GM23338 (cell line): Measurements from ENCODE around the gene ADGRB3. TPM values are rescaled to one million over a fixed set of nuclear protein-coding genes. Genes with fewer than 3 reads are reported as not detected.

ENCODE experiments used
- ATAC-seq: fragments of 200-7000 bp; cut with Tn5 transposase; 3 replicates; pipeline ENCODE4 v1.9.1; 2020
- DNase-seq: peaks from one replicate; pipeline ENCODE4 v3.0.0-alpha.2; 2015; ENCODE audit warnings: low spot score
- H2AFZ ChIP-seq: fragments of 200-600 bp; sonication (generic); 2 replicates; pipeline ENCODE4 v1.8.0; 2016; ENCODE audit warnings: antibody characterized with exemption, mild to moderate bottlenecking, moderate library complexity
- H3F3A ChIP-seq: fragments of 200-600 bp; sonication (generic); replicated peaks from 2 replicates; pipeline ENCODE4 v1.8.0; 2017; ENCODE audit warnings: antibody characterized with exemption, mixed run types, low read depth
- H3K27ac ChIP-seq: fragments of 200-600 bp; sonication (generic); 2 replicates; pipeline ENCODE4 v1.6.1; 2016; ENCODE audit warnings: low read depth
- H3K27me3 ChIP-seq: fragments of 200-600 bp; sonication (generic); 2 replicates; pipeline ENCODE4 v1.8.0; 2016; ENCODE audit warnings: mild to moderate bottlenecking, mixed run types, moderate library complexity; ENCODE audit not compliant: insufficient read depth
- H3K36me3 ChIP-seq: fragments of 200-600 bp; sonication (generic); 2 replicates; pipeline ENCODE4 v1.8.0; 2016; ENCODE audit warnings: mild to moderate bottlenecking; ENCODE audit not compliant: insufficient read depth
- H3K4me1 ChIP-seq: fragments of 200-600 bp; sonication (generic); 2 replicates; pipeline ENCODE4 v1.8.0; 2016; ENCODE audit warnings: mild to moderate bottlenecking, moderate library complexity; ENCODE audit not compliant: insufficient read depth
- H3K4me2 ChIP-seq: fragments of 200-600 bp; sonication (generic); 2 replicates; pipeline ENCODE4 v1.7.1; 2017; ENCODE audit warnings: mixed run types
- H3K4me3 ChIP-seq: fragments of 200-600 bp; sonication (generic); 2 replicates; pipeline ENCODE4 v1.6.1; 2016; ENCODE audit warnings: mixed run types
- H3K79me2 ChIP-seq: fragments of 200-600 bp; sonication (generic); replicated peaks from 2 replicates; pipeline ENCODE4 v1.8.0; 2017; ENCODE audit warnings: mild to moderate bottlenecking; ENCODE audit not compliant: insufficient read depth
- H3K9me2 ChIP-seq: fragments of 200-600 bp; sonication (generic); 2 replicates; pipeline ENCODE4 v1.8.0; 2017; ENCODE audit not compliant: insufficient read depth
- H4K20me1 ChIP-seq: fragments of 200-600 bp; sonication (generic); replicated peaks from 2 replicates; pipeline ENCODE4 v1.8.0; 2017; ENCODE audit warnings: mild to moderate bottlenecking; ENCODE audit not compliant: insufficient read depth
- H3K27ac Mint-ChIP-seq: 2 replicates; pipeline ENCODE4 v1.8.0; 2020; ENCODE audit warnings: inconsistent platforms, mild to moderate bottlenecking, moderate library complexity, mixed read lengths
- H3K27me3 Mint-ChIP-seq: 3 replicates; pipeline ENCODE4 v1.8.0; 2022; ENCODE audit warnings: low read depth, mild to moderate bottlenecking, moderate library complexity, mixed read lengths, inconsistent platforms; ENCODE audit not compliant: insufficient read depth, poor library complexity
- H3K36me3 Mint-ChIP-seq: 3 replicates; pipeline ENCODE4 v1.8.0; 2021; ENCODE audit warnings: low read depth, mild to moderate bottlenecking, inconsistent platforms, moderate library complexity, mixed read lengths
- H3K4me1 Mint-ChIP-seq: 3 replicates; pipeline ENCODE4 v1.8.0; 2020; ENCODE audit warnings: mild to moderate bottlenecking, inconsistent platforms, mixed read lengths
- H3K4me3 Mint-ChIP-seq: 3 replicates; pipeline ENCODE4 v1.8.0; 2021; ENCODE audit warnings: moderate library complexity, mild to moderate bottlenecking, inconsistent platforms, mixed read lengths
- H3K9me3 Mint-ChIP-seq: 3 replicates; pipeline ENCODE4 v1.8.0; 2020; ENCODE audit warnings: moderate library complexity, mild to moderate bottlenecking, inconsistent platforms, mixed read lengths
- CREB1 ChIP-seq: fragments of 250-450 bp; sonication (Bioruptor Pico); IDR thresholded peaks from 2 replicates; pipeline ENCODE4 v1.5.0; 2020; ENCODE audit warnings: low read depth, mild to moderate bottlenecking, moderate library complexity
- EZH2 ChIP-seq: fragments of 200-600 bp; sonication (generic); IDR thresholded peaks from one replicate; pipeline ENCODE4 v1.8.0; 2017; ENCODE audit warnings: antibody characterized with exemption, mild to moderate bottlenecking, low read depth; ENCODE audit not compliant: unreplicated experiment
- EZH2phosphoT487 ChIP-seq: fragments of 200-600 bp; sonication (generic); IDR thresholded peaks from one replicate; pipeline ENCODE4 v1.8.1; 2018; ENCODE audit warnings: antibody characterized with exemption; ENCODE audit not compliant: unreplicated experiment
- JUNB ChIP-seq: IDR thresholded peaks from one replicate; pipeline ENCODE4 v1.6.1; 2016; ENCODE audit warnings: antibody characterized with exemption; ENCODE audit not compliant: unreplicated experiment
- NANOG ChIP-seq: IDR thresholded peaks from 2 replicates; pipeline ENCODE4 v1.6.1; 2016; ENCODE audit warnings: antibody characterized with exemption, borderline replicate concordance
- POLR2AphosphoS5 ChIP-seq: IDR thresholded peaks from 2 replicates; pipeline ENCODE4 v1.6.1; 2016; ENCODE audit warnings: antibody characterized with exemption, low read depth
- STAT1 ChIP-seq: IDR thresholded peaks from one replicate; pipeline ENCODE4 v1.6.1; 2016; ENCODE audit warnings: antibody characterized with exemption; ENCODE audit not compliant: unreplicated experiment
- ZNF114 ChIP-seq: fragments of 250-450 bp; sonication (Bioruptor Pico); IDR thresholded peaks from 2 replicates; pipeline ENCODE4 v1.5.0; 2020; ENCODE audit warnings: mild to moderate bottlenecking, moderate library complexity
- ZNF331 ChIP-seq: fragments of 250-450 bp; sonication (Bioruptor Pico); IDR thresholded peaks from 2 replicates; pipeline ENCODE4 v1.5.0; 2020; ENCODE audit warnings: low read depth, mild to moderate bottlenecking, moderate library complexity
- polyA plus RNA-seq: library from polyadenylated mRNA; unstranded; fragments of >200 nt; fragmentation: Nextera tagmentation; extraction: Ambion mirVana; gene quantifications from 2 replicates; pipeline ENCODE4 v1.2.1, GENCODE V29; 2016
- total RNA-seq: library from RNA; depleted of rRNA; stranded (reverse); fragments of >200 nt; shearing (Covaris generic); gene quantifications from 2 replicates; pipeline ENCODE4 v1.2.3, GENCODE V29; 2014
- TF ChIP-seq, protein P1 (sequence below), 2 experiments: fragments of 200-600 bp in 1 of 2; sonication (generic) in 1 of 2; conservative IDR thresholded peaks; 2 replicates each; pipeline versions ENCODE4 v1.5.1 to v1.6.1; 2016 to 2017; ENCODE audit warnings: antibody characterized with exemption in 2 of 2, low read depth in 2 of 2, mild to moderate bottlenecking in 2 of 2, moderate library complexity in 1 of 2
- TF ChIP-seq, protein P2 (sequence below): IDR thresholded peaks from 2 replicates; pipeline ENCODE4 v1.6.1; 2016; ENCODE audit warnings: antibody characterized with exemption
- TF ChIP-seq, protein P3 (sequence below): fragments of 250-450 bp; sonication (Bioruptor Pico); IDR thresholded peaks from 2 replicates; pipeline ENCODE4 v1.5.0; 2020; ENCODE audit warnings: mild to moderate bottlenecking, moderate library complexity

ADGRB3 gene
- total and polyA plus RNA-seq, 2 experiments from 2014 or later: 0.92 to 4.0 TPM

- no peaks in the 10 kb centered on the region for H4K20me1 ChIP-seq
- Mint-ChIP-seq H3K27ac (no peak overlapping the region), H3K9me3 (peaks cover 29% of the 10 kb centered on the region), H3K4me1 (no peaks in the 10 kb centered on the region), H3K4me3 (no peak overlapping the region), H3K27me3 (no peaks in the 10 kb centered on the region), H3K36me3 (peaks cover 22% of the 10 kb centered on the region)
- no peaks in the 10 kb centered on the region for H3K27me3 ChIP-seq
- no peak for TF ChIP-seq EZH2phosphoT487
- TF ChIP-seq STAT1: no peak
- no peaks in the 10 kb centered on the region for H3F3A ChIP-seq
- ATAC-seq (no peak), DNase-seq (no peak)
- H3K27ac ChIP-seq: no peak overlapping the region
- no peaks in the 10 kb centered on the region for H3K4me1 ChIP-seq
- peaks cover 4% of the 10 kb centered on the region; the same call in 1 of the 2 replicates for H3K9me2 ChIP-seq
- no peak overlapping the region for H3K4me2 ChIP-seq
- no peak overlapping the region for H3K4me3 ChIP-seq
- H3K36me3 ChIP-seq: peaks cover 8% of the 10 kb centered on the region; the same call in 1 of the 2 replicates
- H3K79me2 ChIP-seq: no peaks in the 10 kb centered on the region
- no peak overlapping the region for H2AFZ ChIP-seq
These were observed 233.6 kb downstream of the ADGRB3 start for GRCh38 chr6:68868646-68869045.

- no peak overlapping the region for H3K27ac Mint-ChIP-seq
- H3K4me1 Mint-ChIP-seq: no peaks in the 10 kb centered on the region
- peaks cover 1% of the 10 kb centered on the region for H3K9me3 Mint-ChIP-seq
- Histone ChIP-seq H3K79me2 (no peaks in the 10 kb centered on the region), H3K4me1 (no peaks in the 10 kb centered on the region), H3K9me2 (peaks cover 4% of the 10 kb centered on the region; the same call in 1 of the 2 replicates), H3K27me3 (no peaks in the 10 kb centered on the region), H4K20me1 (no peaks in the 10 kb centered on the region), H2AFZ (no peak overlapping the region), H3K27ac (no peak overlapping the region), H3K36me3 (0 out of 2 replicates have a peak, but pooled peaks cover 4% of the 10 kb centered on the region), H3K4me3 (no peak overlapping the region), H3K4me2 (no peak overlapping the region), H3F3A (no peaks in the 10 kb centered on the region)
- no peak for ATAC-seq
- TF ChIP-seq JUNB: no peak
- TF ChIP-seq POLR2AphosphoS5: no peak
- no peak for TF ChIP-seq CREB1
- TF ChIP-seq, protein P1, sequence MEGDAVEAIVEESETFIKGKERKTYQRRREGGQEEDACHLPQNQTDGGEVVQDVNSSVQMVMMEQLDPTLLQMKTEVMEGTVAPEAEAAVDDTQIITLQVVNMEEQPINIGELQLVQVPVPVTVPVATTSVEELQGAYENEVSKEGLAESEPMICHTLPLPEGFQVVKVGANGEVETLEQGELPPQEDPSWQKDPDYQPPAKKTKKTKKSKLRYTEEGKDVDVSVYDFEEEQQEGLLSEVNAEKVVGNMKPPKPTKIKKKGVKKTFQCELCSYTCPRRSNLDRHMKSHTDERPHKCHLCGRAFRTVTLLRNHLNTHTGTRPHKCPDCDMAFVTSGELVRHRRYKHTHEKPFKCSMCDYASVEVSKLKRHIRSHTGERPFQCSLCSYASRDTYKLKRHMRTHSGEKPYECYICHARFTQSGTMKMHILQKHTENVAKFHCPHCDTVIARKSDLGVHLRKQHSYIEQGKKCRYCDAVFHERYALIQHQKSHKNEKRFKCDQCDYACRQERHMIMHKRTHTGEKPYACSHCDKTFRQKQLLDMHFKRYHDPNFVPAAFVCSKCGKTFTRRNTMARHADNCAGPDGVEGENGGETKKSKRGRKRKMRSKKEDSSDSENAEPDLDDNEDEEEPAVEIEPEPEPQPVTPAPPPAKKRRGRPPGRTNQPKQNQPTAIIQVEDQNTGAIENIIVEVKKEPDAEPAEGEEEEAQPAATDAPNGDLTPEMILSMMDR (conservative IDR thresholded peaks at IDR 0.05; ENCODE audit: low read depth in 2 of 2): no peak
- TF ChIP-seq, protein P2, sequence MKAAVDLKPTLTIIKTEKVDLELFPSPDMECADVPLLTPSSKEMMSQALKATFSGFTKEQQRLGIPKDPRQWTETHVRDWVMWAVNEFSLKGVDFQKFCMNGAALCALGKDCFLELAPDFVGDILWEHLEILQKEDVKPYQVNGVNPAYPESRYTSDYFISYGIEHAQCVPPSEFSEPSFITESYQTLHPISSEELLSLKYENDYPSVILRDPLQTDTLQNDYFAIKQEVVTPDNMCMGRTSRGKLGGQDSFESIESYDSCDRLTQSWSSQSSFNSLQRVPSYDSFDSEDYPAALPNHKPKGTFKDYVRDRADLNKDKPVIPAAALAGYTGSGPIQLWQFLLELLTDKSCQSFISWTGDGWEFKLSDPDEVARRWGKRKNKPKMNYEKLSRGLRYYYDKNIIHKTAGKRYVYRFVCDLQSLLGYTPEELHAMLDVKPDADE: no peak
- TF ChIP-seq, protein P3, sequence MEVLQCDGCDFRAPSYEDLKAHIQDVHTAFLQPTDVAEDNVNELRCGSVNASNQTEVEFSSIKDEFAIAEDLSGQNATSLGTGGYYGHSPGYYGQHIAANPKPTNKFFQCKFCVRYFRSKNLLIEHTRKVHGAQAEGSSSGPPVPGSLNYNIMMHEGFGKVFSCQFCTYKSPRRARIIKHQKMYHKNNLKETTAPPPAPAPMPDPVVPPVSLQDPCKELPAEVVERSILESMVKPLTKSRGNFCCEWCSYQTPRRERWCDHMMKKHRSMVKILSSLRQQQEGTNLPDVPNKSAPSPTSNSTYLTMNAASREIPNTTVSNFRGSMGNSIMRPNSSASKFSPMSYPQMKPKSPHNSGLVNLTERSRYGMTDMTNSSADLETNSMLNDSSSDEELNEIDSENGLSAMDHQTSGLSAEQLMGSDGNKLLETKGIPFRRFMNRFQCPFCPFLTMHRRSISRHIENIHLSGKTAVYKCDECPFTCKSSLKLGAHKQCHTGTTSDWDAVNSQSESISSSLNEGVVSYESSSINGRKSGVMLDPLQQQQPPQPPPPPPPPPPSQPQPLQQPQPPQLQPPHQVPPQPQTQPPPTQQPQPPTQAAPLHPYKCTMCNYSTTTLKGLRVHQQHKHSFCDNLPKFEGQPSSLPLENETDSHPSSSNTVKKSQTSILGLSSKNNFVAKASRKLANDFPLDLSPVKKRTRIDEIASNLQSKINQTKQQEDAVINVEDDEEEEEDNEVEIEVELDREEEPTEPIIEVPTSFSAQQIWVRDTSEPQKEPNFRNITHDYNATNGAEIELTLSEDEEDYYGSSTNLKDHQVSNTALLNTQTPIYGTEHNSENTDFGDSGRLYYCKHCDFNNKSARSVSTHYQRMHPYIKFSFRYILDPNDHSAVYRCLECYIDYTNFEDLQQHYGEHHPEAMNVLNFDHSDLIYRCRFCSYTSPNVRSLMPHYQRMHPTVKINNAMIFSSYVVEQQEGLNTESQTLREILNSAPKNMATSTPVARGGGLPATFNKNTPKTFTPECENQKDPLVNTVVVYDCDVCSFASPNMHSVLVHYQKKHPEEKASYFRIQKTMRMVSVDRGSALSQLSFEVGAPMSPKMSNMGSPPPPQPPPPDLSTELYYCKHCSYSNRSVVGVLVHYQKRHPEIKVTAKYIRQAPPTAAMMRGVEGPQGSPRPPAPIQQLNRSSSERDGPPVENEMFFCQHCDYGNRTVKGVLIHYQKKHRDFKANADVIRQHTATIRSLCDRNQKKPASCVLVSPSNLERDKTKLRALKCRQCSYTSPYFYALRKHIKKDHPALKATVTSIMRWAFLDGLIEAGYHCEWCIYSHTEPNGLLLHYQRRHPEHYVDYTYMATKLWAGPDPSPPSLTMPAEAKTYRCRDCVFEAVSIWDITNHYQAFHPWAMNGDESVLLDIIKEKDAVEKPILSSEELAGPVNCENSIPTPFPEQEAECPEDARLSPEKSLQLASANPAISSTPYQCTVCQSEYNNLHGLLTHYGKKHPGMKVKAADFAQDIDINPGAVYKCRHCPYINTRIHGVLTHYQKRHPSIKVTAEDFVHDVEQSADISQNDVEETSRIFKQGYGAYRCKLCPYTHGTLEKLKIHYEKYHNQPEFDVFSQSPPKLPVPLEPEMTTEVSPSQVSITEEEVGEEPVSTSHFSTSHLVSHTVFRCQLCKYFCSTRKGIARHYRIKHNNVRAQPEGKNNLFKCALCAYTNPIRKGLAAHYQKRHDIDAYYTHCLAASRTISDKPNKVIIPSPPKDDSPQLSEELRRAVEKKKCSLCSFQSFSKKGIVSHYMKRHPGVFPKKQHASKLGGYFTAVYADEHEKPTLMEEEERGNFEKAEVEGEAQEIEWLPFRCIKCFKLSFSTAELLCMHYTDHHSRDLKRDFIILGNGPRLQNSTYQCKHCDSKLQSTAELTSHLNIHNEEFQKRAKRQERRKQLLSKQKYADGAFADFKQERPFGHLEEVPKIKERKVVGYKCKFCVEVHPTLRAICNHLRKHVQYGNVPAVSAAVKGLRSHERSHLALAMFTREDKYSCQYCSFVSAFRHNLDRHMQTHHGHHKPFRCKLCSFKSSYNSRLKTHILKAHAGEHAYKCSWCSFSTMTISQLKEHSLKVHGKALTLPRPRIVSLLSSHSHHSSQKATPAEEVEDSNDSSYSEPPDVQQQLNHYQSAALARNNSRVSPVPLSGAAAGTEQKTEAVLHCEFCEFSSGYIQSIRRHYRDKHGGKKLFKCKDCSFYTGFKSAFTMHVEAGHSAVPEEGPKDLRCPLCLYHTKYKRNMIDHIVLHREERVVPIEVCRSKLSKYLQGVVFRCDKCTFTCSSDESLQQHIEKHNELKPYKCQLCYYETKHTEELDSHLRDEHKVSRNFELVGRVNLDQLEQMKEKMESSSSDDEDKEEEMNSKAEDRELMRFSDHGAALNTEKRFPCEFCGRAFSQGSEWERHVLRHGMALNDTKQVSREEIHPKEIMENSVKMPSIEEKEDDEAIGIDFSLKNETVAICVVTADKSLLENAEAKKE (CRISPR knock-in tag): no peak
- no peak for TF ChIP-seq ZNF331 (CRISPR knock-in tag)
- no peak for TF ChIP-seq NANOG
- no peak for TF ChIP-seq EZH2
- no peak for TF ChIP-seq STAT1
- no peak for TF ChIP-seq ZNF114 (CRISPR knock-in tag)
- H3K36me3 Mint-ChIP-seq: 0 out of 3 replicates have a peak, but pooled peaks cover under 1% of the 10 kb centered on the region
- H3K4me3 Mint-ChIP-seq: no peak overlapping the region
- no peaks in the 10 kb centered on the region for H3K27me3 Mint-ChIP-seq
- DNase-seq: no peak
These were observed 238.2 kb downstream of the ADGRB3 start for GRCh38 chr6:68873236-68873635.
